Measurements from ENCODE around the gene NRG2.

- TF ChIP-seq CTCF (IDR thresholded peaks at IDR 0.05): no peak
- no peak for TF ChIP-seq POLR2A (IDR thresholded peaks at IDR 0.05)
These were observed 67.2 kb downstream of the NRG2 start for GRCh38 chr5:139975942-139976341.

Data from adrenal gland (tissue), 5 donors.